Mesothelial cell of epicardium (in vitro differentiated cells): ENCODE results near the gene IL22RA1. TPM values are rescaled to one million over a fixed set of nuclear protein-coding genes. Genes with fewer than 3 reads are reported as not detected.

Experiments used
- DNase-seq, 2 experiments: peaks; one replicate each; pipeline ENCODE4 v3.0.0; 2021; ENCODE audit warnings: low spot score in 2 of 2; ENCODE audit not compliant: unreplicated experiment in 2 of 2
- H3K27ac Mint-ChIP-seq: 2 replicates; pipeline ENCODE4 v1.8.0; 2021; ENCODE audit warnings: mixed read lengths
- H3K27me3 Mint-ChIP-seq: 2 replicates; pipeline ENCODE4 v1.8.0; 2021; ENCODE audit warnings: low read depth, mixed read lengths
- H3K36me3 Mint-ChIP-seq: 2 replicates; pipeline ENCODE4 v1.8.0; 2021; ENCODE audit warnings: mixed read lengths
- H3K4me1 Mint-ChIP-seq: 2 replicates; pipeline ENCODE4 v1.8.0; 2021; ENCODE audit warnings: mixed read lengths
- H3K4me3 Mint-ChIP-seq: 2 replicates; pipeline ENCODE4 v1.8.0; 2021; ENCODE audit warnings: mild to moderate bottlenecking, moderate library complexity, mixed read lengths
- H3K9me3 Mint-ChIP-seq: 2 replicates; pipeline ENCODE4 v1.8.0; 2021; ENCODE audit warnings: mixed read lengths
- CTCF ChIP-seq: fragments of 200-600 bp; sonication (generic); IDR thresholded peaks from one replicate; pipeline ENCODE4 v1.5.0; 2021; ENCODE audit warnings: antibody characterized with exemption; ENCODE audit not compliant: unreplicated experiment
- total RNA-seq: library from RNA; stranded (reverse); gene quantifications from 3 replicates; pipeline ENCODE4 v1.2.1, GENCODE V29; 2021

Gene IL22RA1
- total RNA-seq, 1 donor from 2014 or later = 0.09 TPM

- H3K4me1 Mint-ChIP-seq = peaks cover 12% of the 10 kb centered on the region
- H3K4me3 Mint-ChIP-seq = no peak overlapping the region
- peaks cover 5% of the 10 kb centered on the region for H3K27me3 Mint-ChIP-seq
- no peaks in the 10 kb centered on the region for H3K9me3 Mint-ChIP-seq
- TF ChIP-seq CTCF = no peak
- H3K27ac Mint-ChIP-seq = no peak overlapping the region
- no peaks in the 10 kb centered on the region for H3K36me3 Mint-ChIP-seq
- no peak for DNase-seq
Observed at GRCh38 chr1:24119489-24119858, 23.5 kb downstream of the IL22RA1 start.

- Mint-ChIP-seq H3K36me3 (no peaks in the 10 kb centered on the region), H3K4me1 (peaks cover 12% of the 10 kb centered on the region), H3K9me3 (no peaks in the 10 kb centered on the region), H3K27ac (no peak overlapping the region), H3K4me3 (no peak overlapping the region), H3K27me3 (peaks cover 8% of the 10 kb centered on the region)
- no peak for DNase-seq
- TF ChIP-seq CTCF = no peak
Observed at GRCh38 chr1:24118410-24119242, 24.3 kb downstream of the IL22RA1 start.

- TF ChIP-seq CTCF = no peak
- no peaks in the 10 kb centered on the region for H3K36me3 Mint-ChIP-seq
- H3K27ac Mint-ChIP-seq = no peak overlapping the region
- no peak overlapping the region for H3K4me3 Mint-ChIP-seq
- peaks cover 12% of the 10 kb centered on the region for H3K4me1 Mint-ChIP-seq
- H3K9me3 Mint-ChIP-seq = no peaks in the 10 kb centered on the region
- peaks cover 8% of the 10 kb centered on the region for H3K27me3 Mint-ChIP-seq
- no peak for DNase-seq
Observed at GRCh38 chr1:24117722-24118409, 25.1 kb downstream of the IL22RA1 start.

GRCh38 chr1:24117132-24117531 is 25.8 kb downstream of the IL22RA1 start:
- H3K27ac Mint-ChIP-seq = no peak overlapping the region

GRCh38 chr1:24114753-24115152 is 28.2 kb downstream of the IL22RA1 start:
- H3K9me3 Mint-ChIP-seq = no peaks in the 10 kb centered on the region
- no peak overlapping the region for H3K27ac Mint-ChIP-seq
- H3K4me3 Mint-ChIP-seq = no peak overlapping the region
- no peaks in the 10 kb centered on the region for H3K36me3 Mint-ChIP-seq
- H3K4me1 Mint-ChIP-seq = peaks cover 16% of the 10 kb centered on the region
- no peak for DNase-seq
- no peak for TF ChIP-seq CTCF
- H3K27me3 Mint-ChIP-seq = peaks cover 7% of the 10 kb centered on the region

More at GRCh38 chr1:24117132-24117531, 25.8 kb downstream of the IL22RA1 start:
- Mint-ChIP-seq H3K4me3 (no peak overlapping the region), H3K4me1 (peaks cover 17% of the 10 kb centered on the region), H3K9me3 (no peaks in the 10 kb centered on the region), H3K27me3 (peaks cover 8% of the 10 kb centered on the region), H3K36me3 (no peaks in the 10 kb centered on the region)
- no peak for TF ChIP-seq CTCF
- DNase-seq = no peak
